ENCODE data around the gene CAMTA1. TPM values are rescaled to one million over a fixed set of nuclear protein-coding genes. Genes with fewer than 3 reads are reported as not detected.
A peak's percentile ranks its signal among the peaks of the same experiment; 100 is the strongest.

The CAMTA1 gene
- total RNA-seq, 1 experiment from 2014 or later = 50.3 TPM

- Mint-ChIP-seq H3K4me1 (ENCODE audit: low read depth, unreplicated experiment) (no peaks in the 10 kb centered on the region), H3K9me3 (ENCODE audit: low read depth, unreplicated experiment) (no peaks in the 10 kb centered on the region), H3K36me3 (ENCODE audit: insufficient read depth, unreplicated experiment) (peaks cover 8% of the 10 kb centered on the region), H3K4me3 (ENCODE audit: low read depth, unreplicated experiment) (no peak overlapping the region), H3K27me3 (ENCODE audit: unreplicated experiment) (peaks cover 64% of the 10 kb centered on the region), H3K27ac (ENCODE audit: unreplicated experiment) (no peak overlapping the region)
- no peak for TF ChIP-seq CTCF (IDR thresholded peaks at IDR 0.05; ENCODE audit: unreplicated experiment)
- no TSS peak for BruUV-seq (replicated peaks)
- CTCF ChIA-PET = no interaction called here
- no peak for DNase-seq
- intact Hi-C loops (cut with micrococcal nuclease; ENCODE audit: unreplicated experiment) = no loop called here
These were observed 891.9 kb downstream of the CAMTA1 start for GRCh38 chr1:7677111-7677510.

- CTCF ChIA-PET = interaction anchor here (1.7 kb wide), 1 partner anchor 9 kb away, joined by 3 read pairs; no protein-coding TSS in a partner anchor
- Mint-ChIP-seq H3K4me3 (ENCODE audit: low read depth, unreplicated experiment) (no peak overlapping the region), H3K4me1 (ENCODE audit: low read depth, unreplicated experiment) (no peaks in the 10 kb centered on the region), H3K27me3 (ENCODE audit: unreplicated experiment) (peaks cover 64% of the 10 kb centered on the region), H3K9me3 (ENCODE audit: low read depth, unreplicated experiment) (no peaks in the 10 kb centered on the region), H3K27ac (ENCODE audit: unreplicated experiment) (no peak overlapping the region), H3K36me3 (ENCODE audit: insufficient read depth, unreplicated experiment) (peaks cover 8% of the 10 kb centered on the region)
- no TSS peak for BruUV-seq (replicated peaks)
- intact Hi-C loops (cut with micrococcal nuclease; ENCODE audit: unreplicated experiment) = no loop called here
- no peak for DNase-seq
- TF ChIP-seq CTCF (IDR thresholded peaks at IDR 0.05; ENCODE audit: unreplicated experiment) = no peak
These were observed 892.6 kb downstream of the CAMTA1 start for GRCh38 chr1:7677815-7678214.

- Mint-ChIP-seq H3K4me1 (ENCODE audit: low read depth, unreplicated experiment) (no peaks in the 10 kb centered on the region), H3K9me3 (ENCODE audit: low read depth, unreplicated experiment) (no peaks in the 10 kb centered on the region), H3K27ac (ENCODE audit: unreplicated experiment) (no peak overlapping the region), H3K27me3 (ENCODE audit: unreplicated experiment) (peaks cover 56% of the 10 kb centered on the region), H3K36me3 (ENCODE audit: insufficient read depth, unreplicated experiment) (peaks cover 8% of the 10 kb centered on the region), H3K4me3 (ENCODE audit: low read depth, unreplicated experiment) (no peak overlapping the region)
- CTCF ChIA-PET = interaction anchor here (1.7 kb wide), 1 partner anchor 10 kb away, joined by 3 read pairs; no protein-coding TSS in a partner anchor
- no peak for TF ChIP-seq CTCF (IDR thresholded peaks at IDR 0.05; ENCODE audit: unreplicated experiment)
- no TSS peak for BruUV-seq (replicated peaks)
- intact Hi-C loops (cut with micrococcal nuclease; ENCODE audit: unreplicated experiment) = no loop called here
- no peak for DNase-seq
These were observed 893.4 kb downstream of the CAMTA1 start for GRCh38 chr1:7678491-7679158.

GRCh38 chr1:7679159-7679872, 894.1 kb downstream of the CAMTA1 start:
- BruUV-seq (replicated peaks) = no TSS peak
- DNase-seq = no peak
- intact Hi-C loops (cut with micrococcal nuclease; ENCODE audit: unreplicated experiment) = no loop called here
- Mint-ChIP-seq H3K27ac (ENCODE audit: unreplicated experiment) (no peak overlapping the region), H3K27me3 (ENCODE audit: unreplicated experiment) (peaks cover 54% of the 10 kb centered on the region), H3K36me3 (ENCODE audit: insufficient read depth, unreplicated experiment) (peaks cover 8% of the 10 kb centered on the region), H3K4me3 (ENCODE audit: low read depth, unreplicated experiment) (peak overlapping the region; percentile 66), H3K4me1 (ENCODE audit: low read depth, unreplicated experiment) (no peaks in the 10 kb centered on the region), H3K9me3 (ENCODE audit: low read depth, unreplicated experiment) (no peaks in the 10 kb centered on the region)
- TF ChIP-seq CTCF (IDR thresholded peaks at IDR 0.05; ENCODE audit: unreplicated experiment) = no peak
- CTCF ChIA-PET = interaction anchor here (1.7 kb wide), 1 partner anchor 10 kb away, joined by 3 read pairs; no protein-coding TSS in a partner anchor
